ENCODE data around the gene STAT3. TPM values are rescaled to one million over a fixed set of nuclear protein-coding genes. Genes with fewer than 3 reads are reported as not detected.
A peak's percentile ranks its signal among the peaks of the same experiment; 100 is the strongest.

STAT3 gene
- total and polyA plus RNA-seq, 3 experiments from 2014 or later, result 148 to 166 (median 155) TPM

DNA sequence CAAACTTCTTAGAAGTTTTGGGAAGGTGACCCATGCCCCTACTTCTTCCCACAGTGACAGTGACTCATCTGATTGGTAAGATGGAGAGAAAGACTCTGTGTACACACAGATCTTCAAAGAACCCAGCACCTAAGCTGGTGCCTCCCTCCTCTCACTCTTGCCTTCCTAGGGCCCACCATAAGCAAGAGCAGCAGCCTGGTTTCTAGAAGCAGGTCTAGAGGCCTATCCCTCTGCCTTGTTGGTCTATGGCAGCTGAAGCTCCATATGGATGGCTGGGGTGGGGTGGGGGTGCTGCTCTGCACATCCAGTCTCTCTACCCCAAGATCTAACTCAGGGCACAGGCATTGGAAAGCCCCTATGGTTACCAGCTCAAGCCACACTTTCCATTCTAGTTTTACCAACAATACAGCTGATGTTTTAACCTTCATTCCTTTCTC lies 47.5 kb downstream of the STAT3 start:
- H3K27ac Mint-ChIP-seq, result peak overlapping the region; percentile 32 to 88 (median 72)
- H3K9me3 Mint-ChIP-seq, result no peaks in the 10 kb centered on the region
- Histone ChIP-seq H3K27me3 (ENCODE audit: insufficient read depth, low read length, poor library complexity, severe bottlenecking) (no peaks in the 10 kb centered on the region), H3K36me3 (ENCODE audit: insufficient read depth, low read length) (peaks cover 21% of the 10 kb centered on the region), H3K4me3 (ENCODE audit: low read length) (no peak overlapping the region), H3K27ac (ENCODE audit: low read depth, low read length) (no peak overlapping the region), H3K4me1 (ENCODE audit: insufficient read depth, low read length) (peaks cover 41% of the 10 kb centered on the region), H3K9me3 (ENCODE audit: low read length) (no peaks in the 10 kb centered on the region)
- H3K27me3 Mint-ChIP-seq, result no peaks in the 10 kb centered on the region
- H3K4me3 Mint-ChIP-seq, result peak overlapping the region in 2 of 7 donors; percentile 25 to 36
- H3K36me3 Mint-ChIP-seq, result peaks cover 10 to 71% (median 21%) of the 10 kb centered on the region in 3 donors
- ChIA-PET POLR2A (interaction anchor here (0.8 to 1.0 kb wide), 4 partner anchors 47 to 52 kb away, joined by 3 to 4 read pairs (median 3); partner anchors contain the start of genes STAT3 and STAT5A), CTCF (interaction anchor here (0.8 to 2.5 kb wide), 5 partner anchors 20 to 433 kb away, joined by 3 to 12 read pairs (median 3); partner anchors contain the start of genes STAT3 and VPS25)
- H3K4me1 Mint-ChIP-seq, result peaks cover 35 to 57% (median 49%) of the 10 kb centered on the region in 3 donors
- peak in 1 of 5 donors; percentile 48 for DNase-seq

DNA sequence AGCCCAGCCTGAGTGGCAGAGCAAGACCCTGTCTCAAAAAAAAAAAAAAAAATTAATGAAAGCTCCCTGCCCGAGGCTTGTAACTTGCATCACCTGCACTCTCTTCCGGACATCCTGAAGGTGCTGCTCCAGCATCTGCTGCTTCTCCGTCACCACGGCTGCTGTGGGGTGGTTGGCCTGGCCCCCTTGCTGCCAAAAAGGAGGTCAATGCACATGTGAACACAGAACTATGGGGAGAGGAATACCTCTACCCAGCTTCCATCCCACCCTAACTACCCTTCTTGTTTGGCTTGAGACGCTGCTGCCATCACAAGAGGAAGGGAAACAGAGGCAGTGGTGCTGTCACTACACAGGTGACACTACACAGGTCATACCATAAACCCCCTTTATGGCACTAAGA lies 49.0 kb downstream of the STAT3 start:
- ChIA-PET CTCF (interaction anchor here (2.5 kb wide), 1 partner anchor 68 kb away, joined by 12 read pairs; no protein-coding TSS in a partner anchor), POLR2A (no interaction called here)
- no peaks in the 10 kb centered on the region for H3K27me3 ChIP-seq (ENCODE audit: insufficient read depth, low read length, poor library complexity, severe bottlenecking)
- no peak overlapping the region for H3K27ac ChIP-seq (ENCODE audit: low read depth, low read length)
- H3K36me3 ChIP-seq (ENCODE audit: insufficient read depth, low read length), result peaks cover 29% of the 10 kb centered on the region
- Mint-ChIP-seq H3K9me3 (no peaks in the 10 kb centered on the region), H3K4me1 (peaks cover 35 to 57% (median 49%) of the 10 kb centered on the region in 3 donors), H3K27ac (peak overlapping the region in 7 of 8 donors; percentile 42 to 87 (median 85)), H3K4me3 (peak overlapping the region in 1 of 7 donors; percentile 35), H3K27me3 (no peaks in the 10 kb centered on the region), H3K36me3 (peaks cover 10 to 74% (median 18%) of the 10 kb centered on the region in 3 donors)
- H3K4me1 ChIP-seq (ENCODE audit: insufficient read depth, low read length), result peaks cover 41% of the 10 kb centered on the region
- no peaks in the 10 kb centered on the region for H3K9me3 ChIP-seq (ENCODE audit: low read length)
- DNase-seq, result no peak
- H3K4me3 ChIP-seq (ENCODE audit: low read length), result no peak overlapping the region

GRCh38 chr17:42338427-42338985 lies 49.7 kb downstream of the STAT3 start:
- H3K4me1 Mint-ChIP-seq, result peaks cover 35 to 53% (median 49%) of the 10 kb centered on the region in 3 donors
- H3K27ac Mint-ChIP-seq, result peak overlapping the region; percentile 26 to 94 (median 72)
- Histone ChIP-seq H3K36me3 (ENCODE audit: insufficient read depth, low read length) (peaks cover 34% of the 10 kb centered on the region), H3K9me3 (ENCODE audit: low read length) (no peaks in the 10 kb centered on the region), H3K4me3 (ENCODE audit: low read length) (no peak overlapping the region), H3K27ac (ENCODE audit: low read depth, low read length) (no peak overlapping the region), H3K4me1 (ENCODE audit: insufficient read depth, low read length) (peaks cover 41% of the 10 kb centered on the region), H3K27me3 (ENCODE audit: insufficient read depth, low read length, poor library complexity, severe bottlenecking) (no peaks in the 10 kb centered on the region)
- no peaks in the 10 kb centered on the region for H3K27me3 Mint-ChIP-seq
- ChIA-PET POLR2A (no interaction called here), CTCF (interaction anchor here (2.5 kb wide), 1 partner anchor 68 kb away, joined by 12 read pairs; no protein-coding TSS in a partner anchor)
- H3K36me3 Mint-ChIP-seq, result peaks cover 10 to 73% (median 23%) of the 10 kb centered on the region in 3 donors
- H3K9me3 Mint-ChIP-seq, result no peaks in the 10 kb centered on the region
- DNase-seq, result no peak
- peak overlapping the region; percentile 1 to 60 (median 12) for H3K4me3 Mint-ChIP-seq

- Histone ChIP-seq H3K4me1 (ENCODE audit: insufficient read depth, low read length) (peaks cover 35% of the 10 kb centered on the region), H3K4me3 (ENCODE audit: low read length) (no peak overlapping the region), H3K27me3 (ENCODE audit: insufficient read depth, low read length, poor library complexity, severe bottlenecking) (no peaks in the 10 kb centered on the region), H3K9me3 (ENCODE audit: low read length) (no peaks in the 10 kb centered on the region), H3K27ac (ENCODE audit: low read depth, low read length) (no peak overlapping the region), H3K36me3 (ENCODE audit: insufficient read depth, low read length) (peaks cover 43% of the 10 kb centered on the region)
- Mint-ChIP-seq H3K36me3 (peaks cover 13 to 75% (median 27%) of the 10 kb centered on the region in 3 donors), H3K27ac (peak overlapping the region; percentile 83 to 98 (median 93)), H3K4me3 (peak overlapping the region; percentile 5 to 83 (median 68)), H3K27me3 (no peaks in the 10 kb centered on the region), H3K9me3 (no peaks in the 10 kb centered on the region), H3K4me1 (peaks cover 31 to 46% (median 43%) of the 10 kb centered on the region in 3 donors)
- DNase-seq, result peak in 4 of 5 donors; percentile 30 to 81 (median 71)
- CTCF ChIA-PET, result interaction anchor here (0.7 to 1.2 kb wide), 4 partner anchors 51 to 68 kb away, joined by 3 to 6 read pairs (median 4); partner anchors contain the start of gene STAT3
- POLR2A ChIA-PET, result interaction anchor here (0.6 to 1.1 kb wide), 2 partner anchors 51 to 371 kb away, joined by 3 to 12 read pairs; partner anchors contain the start of genes CNP and STAT3
Observed at GRCh38 chr17:42337442-42337841, 50.8 kb downstream of the STAT3 start.

- Histone ChIP-seq H3K4me1 (ENCODE audit: insufficient read depth, low read length) (peaks cover 24% of the 10 kb centered on the region), H3K4me3 (ENCODE audit: low read length) (no peak overlapping the region), H3K27ac (ENCODE audit: low read depth, low read length) (no peak overlapping the region), H3K27me3 (ENCODE audit: insufficient read depth, low read length, poor library complexity, severe bottlenecking) (no peaks in the 10 kb centered on the region), H3K36me3 (ENCODE audit: insufficient read depth, low read length) (peaks cover 58% of the 10 kb centered on the region), H3K9me3 (ENCODE audit: low read length) (no peaks in the 10 kb centered on the region)
- peaks cover 16 to 24% (median 21%) of the 10 kb centered on the region in 3 donors for H3K4me1 Mint-ChIP-seq
- peak overlapping the region in 2 of 8 donors; percentile 36 to 70 for H3K27ac Mint-ChIP-seq
- ChIA-PET CTCF (interaction anchor here (0.8 to 2.6 kb wide), 2 partner anchors 11 to 71 kb away, joined by 3 to 14 read pairs; no protein-coding TSS in a partner anchor), POLR2A (interaction anchor here (0.7 to 1.2 kb wide), 2 partner anchors 9 to 139 kb away, joined by 3 to 5 read pairs; no protein-coding TSS in a partner anchor)
- DNase-seq, result no peak
- H3K4me3 Mint-ChIP-seq, result no peak overlapping the region
- H3K9me3 Mint-ChIP-seq, result no peaks in the 10 kb centered on the region
- H3K36me3 Mint-ChIP-seq, result peaks cover 13 to 75% (median 26%) of the 10 kb centered on the region in 3 donors
- H3K27me3 Mint-ChIP-seq, result no peaks in the 10 kb centered on the region
Observed at GRCh38 chr17:42334677-42335076, 53.6 kb downstream of the STAT3 start.

DNA sequence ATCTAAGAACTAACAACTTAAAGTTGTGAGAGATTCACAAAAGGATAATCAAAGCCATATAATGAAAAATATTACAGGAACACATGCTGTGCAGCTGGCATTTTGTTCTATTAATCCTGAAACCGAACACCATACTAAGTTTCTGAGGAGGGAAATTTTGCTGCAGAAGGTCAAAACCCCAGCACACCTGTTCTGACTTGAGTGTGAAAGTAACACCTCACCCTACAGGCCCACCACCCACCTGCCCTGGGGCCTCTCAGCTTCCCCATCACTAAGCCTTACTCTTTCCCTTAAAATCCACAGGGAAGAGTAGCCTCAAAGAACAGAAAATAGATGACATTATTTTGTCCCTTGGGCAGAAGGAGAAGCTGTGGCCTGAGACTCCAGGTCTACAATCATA lies 55.2 kb downstream of the STAT3 start:
- Histone ChIP-seq H3K4me1 (ENCODE audit: insufficient read depth, low read length) (peaks cover 17% of the 10 kb centered on the region), H3K27ac (ENCODE audit: low read depth, low read length) (no peak overlapping the region), H3K27me3 (ENCODE audit: insufficient read depth, low read length, poor library complexity, severe bottlenecking) (no peaks in the 10 kb centered on the region), H3K4me3 (ENCODE audit: low read length) (no peak overlapping the region), H3K36me3 (ENCODE audit: insufficient read depth, low read length) (peaks cover 64% of the 10 kb centered on the region), H3K9me3 (ENCODE audit: low read length) (no peaks in the 10 kb centered on the region)
- Mint-ChIP-seq H3K4me3 (no peak overlapping the region), H3K27ac (peak overlapping the region in 3 of 8 donors; percentile 3 to 55 (median 16)), H3K9me3 (no peaks in the 10 kb centered on the region), H3K27me3 (no peaks in the 10 kb centered on the region), H3K4me1 (peaks cover 6 to 12% (median 8%) of the 10 kb centered on the region in 3 donors), H3K36me3 (peaks cover 13 to 78% (median 21%) of the 10 kb centered on the region in 3 donors)
- ChIA-PET POLR2A (no interaction called here), CTCF (no interaction called here)
- DNase-seq, result no peak

DNA sequence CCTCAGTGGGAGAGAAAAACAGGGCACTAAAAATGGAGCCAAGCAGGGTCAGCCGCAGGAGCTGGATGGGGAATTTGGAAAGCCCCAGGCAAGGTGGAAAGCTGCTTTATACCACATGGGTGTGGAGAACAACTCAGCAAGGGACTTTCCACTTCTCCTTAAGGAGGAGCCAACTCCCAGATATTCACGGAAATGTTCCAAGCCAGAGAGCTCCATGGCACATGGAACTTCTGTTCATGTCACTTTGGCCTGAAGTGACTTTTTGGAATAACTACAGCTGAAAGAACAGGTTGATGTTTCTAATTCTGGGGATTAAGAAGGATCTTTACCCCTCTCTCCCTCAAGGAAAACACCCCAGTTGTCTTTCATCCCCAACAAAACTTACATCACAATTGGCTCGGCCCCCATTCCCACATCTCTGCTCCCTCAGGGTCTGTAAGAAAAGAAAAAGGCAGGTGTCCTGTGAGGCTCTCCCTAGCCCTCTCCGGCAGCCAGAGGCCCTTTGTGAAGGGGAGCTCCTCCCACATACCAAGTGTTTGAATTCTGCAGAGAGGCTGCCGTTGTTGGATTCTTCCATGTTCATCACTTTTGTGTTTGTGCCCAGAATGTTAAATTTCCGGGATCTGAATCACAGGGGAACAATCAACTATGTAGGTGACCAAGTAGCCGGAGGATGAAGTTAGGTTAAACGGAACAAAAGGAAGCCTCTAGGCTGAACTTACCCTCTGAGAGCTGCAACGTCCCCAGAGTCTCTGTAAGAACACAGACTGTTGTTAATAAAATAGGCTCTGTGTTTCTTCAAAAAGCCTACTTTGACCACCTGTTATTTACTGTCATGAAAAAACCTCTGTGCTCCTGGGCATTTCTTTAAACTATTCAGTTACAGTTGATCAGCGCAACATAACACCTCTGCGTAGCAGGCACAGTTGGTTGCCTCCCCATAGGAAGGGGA lies 58.9 kb downstream of the STAT3 start:
- CTCF ChIA-PET, result interaction anchor here (1.0 to 1.1 kb wide), 2 partner anchors 75 to 107 kb away, joined by 3 read pairs; no protein-coding TSS in a partner anchor
- peaks cover 8 to 75% (median 16%) of the 10 kb centered on the region in 3 donors for H3K36me3 Mint-ChIP-seq

More for the DNA sequence above, 58.9 kb downstream of the STAT3 start:
- peak overlapping the region in 2 of 8 donors; percentile 33 to 44 for H3K27ac Mint-ChIP-seq
- H3K27me3 Mint-ChIP-seq, result no peaks in the 10 kb centered on the region
- no peak overlapping the region for H3K4me3 ChIP-seq (ENCODE audit: low read length)
- H3K36me3 ChIP-seq (ENCODE audit: insufficient read depth, low read length), result peaks cover 46% of the 10 kb centered on the region
- no peaks in the 10 kb centered on the region for H3K9me3 ChIP-seq (ENCODE audit: low read length)
- H3K4me1 ChIP-seq (ENCODE audit: insufficient read depth, low read length), result no peaks in the 10 kb centered on the region
- no peak for DNase-seq
- H3K9me3 Mint-ChIP-seq, result no peaks in the 10 kb centered on the region
- POLR2A ChIA-PET, result interaction anchor here (0.6 to 1.5 kb wide), 2 partner anchors 59 to 409 kb away, joined by 4 to 10 read pairs; partner anchors contain the start of gene STAT3
- H3K4me3 Mint-ChIP-seq, result no peak overlapping the region
- no peaks in the 10 kb centered on the region for H3K4me1 Mint-ChIP-seq
- no peaks in the 10 kb centered on the region for H3K27me3 ChIP-seq (ENCODE audit: insufficient read depth, low read length, poor library complexity, severe bottlenecking)
- no peak overlapping the region for H3K27ac ChIP-seq (ENCODE audit: low read depth, low read length)
